Neural progenitor cell (in vitro differentiated cells): Measurements from ENCODE around the gene CLSTN2. TPM values are rescaled to one million over a fixed set of nuclear protein-coding genes. Genes with fewer than 3 reads are reported as not detected.

Experiments used
- DNase-seq: peaks from one replicate; pipeline ENCODE4 v3.0.0-alpha.2; 2016; ENCODE audit warnings: low spot score
- H2AFZ ChIP-seq: fragments of 200-600 bp; sonication (generic); replicated peaks from 2 replicates; pipeline ENCODE4 v1.6.1; 2016; ENCODE audit warnings: antibody characterized with exemption
- H3F3A ChIP-seq: fragments of 200-600 bp; sonication (generic); 2 replicates; pipeline ENCODE4 v1.6.1; 2016; ENCODE audit warnings: antibody characterized with exemption, low read depth
- H3K27ac ChIP-seq: fragments of 200-600 bp; sonication (generic); 2 replicates; pipeline ENCODE4 v1.5.1; 2016; ENCODE audit warnings: mild to moderate bottlenecking
- H3K27me3 ChIP-seq: fragments of 200-600 bp; sonication (generic); 2 replicates; pipeline ENCODE4 v1.6.1; 2016; ENCODE audit warnings: mild to moderate bottlenecking, moderate library complexity
- H3K36me3 ChIP-seq: fragments of 200-600 bp; sonication (generic); 2 replicates; pipeline ENCODE4 v1.5.1; 2016
- H3K4me1 ChIP-seq: fragments of 200-600 bp; sonication (generic); 2 replicates; pipeline ENCODE4 v1.6.1; 2016; ENCODE audit warnings: mixed run types
- H3K4me2 ChIP-seq: fragments of 200-600 bp; sonication (generic); 2 replicates; pipeline ENCODE4 v1.6.1; 2016
- H3K4me3 ChIP-seq: fragments of 200-600 bp; sonication (generic); 2 replicates; pipeline ENCODE4 v1.5.1; 2016
- H3K79me2 ChIP-seq: fragments of 200-600 bp; sonication (generic); 2 replicates; pipeline ENCODE4 v1.6.1; 2016; ENCODE audit warnings: low read depth
- H3K9ac ChIP-seq: fragments of 200-600 bp; sonication (generic); 2 replicates; pipeline ENCODE4 v1.6.1; 2016
- H3K9me3 ChIP-seq: fragments of 200-600 bp; sonication (generic); 2 replicates; pipeline ENCODE4 v1.5.1; 2016; ENCODE audit warnings: low read depth
- H4K20me1 ChIP-seq: fragments of 200-600 bp; sonication (generic); 2 replicates; pipeline ENCODE4 v1.6.1; 2016; ENCODE audit warnings: low read depth
- H3K27ac Mint-ChIP-seq: 3 replicates; pipeline ENCODE4 v1.8.0; 2021; ENCODE audit warnings: mixed read lengths
- H3K27me3 Mint-ChIP-seq: 2 replicates; pipeline ENCODE4 v1.8.0; 2022; ENCODE audit warnings: low read depth, mild to moderate bottlenecking, inconsistent platforms, moderate library complexity, mixed read lengths; ENCODE audit not compliant: insufficient read depth
- H3K36me3 Mint-ChIP-seq: 3 replicates; pipeline ENCODE4 v1.8.0; 2021; ENCODE audit warnings: mixed read lengths
- H3K4me1 Mint-ChIP-seq: 3 replicates; pipeline ENCODE4 v1.8.0; 2021; ENCODE audit warnings: mixed read lengths
- H3K4me3 Mint-ChIP-seq: 3 replicates; pipeline ENCODE4 v1.8.0; 2021; ENCODE audit warnings: mild to moderate bottlenecking, moderate library complexity, mixed read lengths
- H3K9me3 Mint-ChIP-seq: 3 replicates; pipeline ENCODE4 v1.8.0; 2020; ENCODE audit warnings: mixed read lengths
- CTCF ChIP-seq: fragments of 200-600 bp; sonication (generic); IDR thresholded peaks from 2 replicates; pipeline ENCODE4 v1.5.1; 2017; ENCODE audit warnings: antibody characterized with exemption, mild to moderate bottlenecking
- EZH2 ChIP-seq: fragments of 200-600 bp; sonication (generic); IDR thresholded peaks from 2 replicates; pipeline ENCODE4 v1.6.1; 2017; ENCODE audit warnings: antibody characterized with exemption, mild to moderate bottlenecking, moderate library complexity
- EZH2phosphoT487 ChIP-seq: fragments of 200-600 bp; sonication (generic); IDR thresholded peaks from 2 replicates; pipeline ENCODE4 v1.6.1; 2017; ENCODE audit warnings: antibody characterized with exemption
- total RNA-seq: library from RNA; depleted of rRNA; stranded (reverse); fragments of >200 nt; gene quantifications from 2 replicates; pipeline ENCODE4 v1.2.3, GENCODE V29; 2015; ENCODE audit warnings: low replicate concordance

Gene CLSTN2
- total RNA-seq, 1 donor from 2014 or later, result 0.22 TPM

DNA sequence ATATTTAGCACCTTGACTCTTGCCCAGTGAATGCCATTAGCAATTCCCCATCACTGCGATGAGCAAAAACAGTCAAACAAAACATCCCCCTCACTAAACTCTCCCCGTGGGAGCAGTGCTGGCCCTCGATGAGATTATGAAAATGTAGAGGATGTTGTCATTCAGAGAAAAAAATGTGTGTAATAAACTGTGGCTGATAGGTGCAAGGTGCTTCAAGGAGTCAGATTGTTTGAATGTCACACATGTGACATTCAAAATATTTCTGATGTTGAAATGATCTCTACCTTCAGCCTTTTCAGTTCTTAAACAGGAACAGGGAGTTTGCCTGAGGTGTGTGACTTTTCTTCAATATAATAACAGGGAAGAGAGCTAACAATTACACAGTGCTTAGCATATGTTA lies 461.1 kb downstream of the CLSTN2 start:
- peaks cover 3% of the 10 kb centered on the region for H3K27me3 Mint-ChIP-seq
- Histone ChIP-seq H3K79me2 (no peaks in the 10 kb centered on the region), H3K4me3 (no peak overlapping the region)

GRCh38 chr3:140397847-140398246 lies 462.9 kb downstream of the CLSTN2 start:
- Histone ChIP-seq H3K9ac (no peak overlapping the region), H4K20me1 (no peaks in the 10 kb centered on the region), H3K36me3 (no peaks in the 10 kb centered on the region), H3F3A (no peaks in the 10 kb centered on the region), H3K4me2 (no peak overlapping the region), H3K9me3 (no peaks in the 10 kb centered on the region), H3K27me3 (no peaks in the 10 kb centered on the region), H3K4me1 (no peaks in the 10 kb centered on the region), H3K79me2 (no peaks in the 10 kb centered on the region), H3K4me3 (no peak overlapping the region), H2AFZ (no peak overlapping the region), H3K27ac (no peak overlapping the region)
- H3K27ac Mint-ChIP-seq, result no peak overlapping the region
- no peaks in the 10 kb centered on the region for H3K9me3 Mint-ChIP-seq
- TF ChIP-seq CTCF (no peak), EZH2 (no peak), EZH2phosphoT487 (no peak)
- peaks cover 3% of the 10 kb centered on the region for H3K27me3 Mint-ChIP-seq
- no peak for DNase-seq
- no peaks in the 10 kb centered on the region for H3K36me3 Mint-ChIP-seq
- no peak overlapping the region for H3K4me3 Mint-ChIP-seq
- peaks cover 7% of the 10 kb centered on the region for H3K4me1 Mint-ChIP-seq

More for the DNA sequence above, 461.1 kb downstream of the CLSTN2 start:
- Histone ChIP-seq H4K20me1 (no peaks in the 10 kb centered on the region), H3K9ac (no peak overlapping the region), H3K4me2 (no peak overlapping the region), H3K27ac (no peak overlapping the region), H3K27me3 (no peaks in the 10 kb centered on the region), H3K4me1 (peaks cover under 1% of the 10 kb centered on the region), H2AFZ (no peak overlapping the region), H3K9me3 (no peaks in the 10 kb centered on the region), H3F3A (no peaks in the 10 kb centered on the region), H3K36me3 (no peaks in the 10 kb centered on the region)
- no peaks in the 10 kb centered on the region for H3K9me3 Mint-ChIP-seq
- H3K4me1 Mint-ChIP-seq, result peaks cover 8% of the 10 kb centered on the region
- H3K27ac Mint-ChIP-seq, result no peak overlapping the region
- H3K36me3 Mint-ChIP-seq, result no peaks in the 10 kb centered on the region
- no peak for DNase-seq
- H3K4me3 Mint-ChIP-seq, result no peak overlapping the region
- TF ChIP-seq EZH2 (no peak), EZH2phosphoT487 (no peak), CTCF (no peak)

DNA sequence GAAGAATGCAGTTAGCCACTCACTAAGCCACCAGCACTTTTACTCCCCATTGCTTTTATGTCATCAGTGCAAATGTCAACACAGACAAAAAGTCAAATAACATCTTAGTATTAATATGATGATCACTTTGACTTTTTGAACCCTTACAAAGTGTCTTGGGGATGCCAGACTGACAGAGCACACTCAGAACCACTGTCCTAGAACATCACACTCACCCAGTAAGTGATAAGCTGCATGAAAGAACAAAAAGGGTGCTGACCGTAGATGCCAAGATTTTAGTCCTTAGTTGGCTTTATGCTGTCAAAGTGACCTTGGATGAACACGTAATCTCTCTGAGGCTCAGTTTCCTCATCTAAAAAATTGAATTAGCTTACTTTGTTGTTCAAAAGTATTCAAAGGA lies 463.4 kb downstream of the CLSTN2 start:
- no peak overlapping the region for H3K4me3 Mint-ChIP-seq

DNA sequence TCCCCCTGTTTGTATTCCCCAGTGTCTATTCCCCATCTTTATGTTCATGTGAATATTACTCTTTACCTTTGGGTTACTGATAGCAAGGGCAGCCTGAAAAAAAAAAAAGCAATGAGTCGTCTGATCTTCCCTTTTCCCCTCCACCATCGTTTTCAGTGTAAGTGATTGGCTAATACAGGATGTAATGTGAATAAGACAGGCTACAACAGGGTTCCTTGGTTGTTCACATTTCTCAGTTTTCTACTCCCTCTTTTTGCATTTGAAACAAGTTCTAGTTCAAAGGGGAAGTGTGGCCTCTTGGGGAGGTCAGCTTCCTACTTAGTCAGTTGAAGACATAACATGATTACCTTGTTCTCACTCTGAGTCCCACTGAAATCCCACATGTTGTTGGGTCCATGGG lies 464.9 kb downstream of the CLSTN2 start:
- H3K4me3 Mint-ChIP-seq, result no peak overlapping the region
- H3K36me3 Mint-ChIP-seq, result no peaks in the 10 kb centered on the region
- no peak overlapping the region for H3K9ac ChIP-seq
- H3K27me3 ChIP-seq, result no peaks in the 10 kb centered on the region
- H3K27ac ChIP-seq, result no peak overlapping the region
- no peak for DNase-seq
- H3K27ac Mint-ChIP-seq, result no peak overlapping the region
- H3K27me3 Mint-ChIP-seq, result peaks cover 3% of the 10 kb centered on the region
- no peaks in the 10 kb centered on the region for H4K20me1 ChIP-seq
- H3K4me2 ChIP-seq, result no peak overlapping the region
- H3K36me3 ChIP-seq, result no peaks in the 10 kb centered on the region
- H3K79me2 ChIP-seq, result no peaks in the 10 kb centered on the region
- H2AFZ ChIP-seq, result no peak overlapping the region
- no peaks in the 10 kb centered on the region for H3K9me3 ChIP-seq
- no peaks in the 10 kb centered on the region for H3K4me1 ChIP-seq
- TF ChIP-seq EZH2, result no peak
- TF ChIP-seq CTCF, result no peak
- no peak for TF ChIP-seq EZH2phosphoT487
- H3K9me3 Mint-ChIP-seq, result no peaks in the 10 kb centered on the region
- H3F3A ChIP-seq, result no peaks in the 10 kb centered on the region
- H3K4me3 ChIP-seq, result no peak overlapping the region
- peaks cover 19% of the 10 kb centered on the region for H3K4me1 Mint-ChIP-seq

More for the DNA sequence above, 463.4 kb downstream of the CLSTN2 start:
- no peak overlapping the region for H3K27ac Mint-ChIP-seq
- Histone ChIP-seq H3K27ac (no peak overlapping the region), H3K9me3 (no peaks in the 10 kb centered on the region), H2AFZ (no peak overlapping the region), H3K36me3 (no peaks in the 10 kb centered on the region), H3K79me2 (no peaks in the 10 kb centered on the region), H3K4me3 (no peak overlapping the region), H3K9ac (no peak overlapping the region), H3K27me3 (no peaks in the 10 kb centered on the region), H3K4me1 (no peaks in the 10 kb centered on the region), H3F3A (no peaks in the 10 kb centered on the region), H3K4me2 (no peak overlapping the region), H4K20me1 (no peaks in the 10 kb centered on the region)
- DNase-seq, result no peak
- peaks cover 12% of the 10 kb centered on the region for H3K4me1 Mint-ChIP-seq
- no peak for TF ChIP-seq EZH2
- H3K36me3 Mint-ChIP-seq, result no peaks in the 10 kb centered on the region
- H3K27me3 Mint-ChIP-seq, result peaks cover 3% of the 10 kb centered on the region
- H3K9me3 Mint-ChIP-seq, result no peaks in the 10 kb centered on the region
